ENCODE measurements around the gene ANKRD40CL.

DNA sequence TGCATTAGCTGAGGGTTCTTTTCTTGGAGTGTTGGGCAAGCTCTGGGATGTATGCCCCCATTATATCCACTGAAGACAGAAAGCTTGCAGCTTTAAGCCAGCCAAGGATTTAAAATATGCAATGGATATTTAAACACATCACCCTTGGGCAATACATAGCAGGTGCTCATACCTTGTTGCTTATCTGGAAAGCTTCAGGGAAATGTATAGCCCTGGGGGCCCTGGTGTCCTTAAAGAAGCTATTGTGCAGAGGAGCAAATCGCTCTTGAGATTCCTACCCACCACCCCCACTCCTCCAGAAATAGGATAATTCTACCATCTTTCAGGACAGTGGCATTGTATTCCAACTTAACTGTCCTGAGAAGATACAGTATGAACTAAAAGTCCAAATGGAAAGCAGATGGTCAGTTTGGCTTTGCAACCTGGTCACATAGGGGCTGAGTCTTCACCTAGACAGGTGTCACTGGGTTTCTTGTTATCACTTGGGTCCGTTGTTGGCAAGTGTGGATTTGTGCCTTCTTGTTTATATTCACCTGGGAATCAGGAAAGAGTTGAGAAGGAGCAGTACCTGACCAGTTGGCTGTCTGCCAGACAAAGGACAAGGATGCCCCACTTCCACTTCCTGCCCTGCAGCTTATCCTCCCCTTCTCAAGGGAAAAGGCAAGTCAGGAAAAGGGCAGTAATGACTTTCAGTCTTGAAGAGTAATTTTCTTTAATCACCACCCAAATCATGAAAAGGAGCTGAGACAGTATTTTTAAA is 3.4 kb downstream of the ANKRD40CL start:
- TF ChIP-seq GATA2 (IDR thresholded peaks at IDR 0.05; ENCODE audit: low read depth, low read length) (no peak), GATA3 (IDR thresholded peaks at IDR 0.05; ENCODE audit: low read depth, low read length) (no peak)
